Mesangial cell (primary cell): ENCODE data around the gene TMEM176B. TPM values are rescaled to one million over a fixed set of nuclear protein-coding genes. Genes with fewer than 3 reads are reported as not detected.

Source experiments
- total RNA-seq: library from RNA; depleted of rRNA; stranded (reverse); fragments of >200 nt; gene quantifications from 2 replicates; pipeline ENCODE4 v1.2.3, GENCODE V29; 2015

TMEM176B gene
- total RNA-seq, result not detected in 2 replicates

GRCh38 chr7:150799741-150800580, at the start of gene TMEM176B:
TMEM176B (minus strand) TSS chr7:150800364; CDS start chr7:150796569, 3,795 bp downstream.

GRCh38 chr7:150800581-150801241, 547 bp upstream of the TMEM176B start, which contains the start of gene TMEM176A:
TMEM176A (plus strand) TSS chr7:150800769; CDS start chr7:150801551, 782 bp downstream.

Other genes starting within 250 kb of the TMEM176B start
- not detected in 2 replicates for gene GIMAP4, start 233.0 kb downstream of the TMEM176B start, total RNA-seq
- gene GIMAP6, start 168.0 kb downstream of the TMEM176B start, total RNA-seq, result not detected in 2 replicates
- gene GIMAP2, start 114.7 kb downstream of the TMEM176B start, total RNA-seq, result not detected in 2 replicates
- gene GIMAP1, start 83.8 kb downstream of the TMEM176B start, total RNA-seq, result not detected in 2 replicates
- not detected in 2 replicates for gene GIMAP5, start 62.9 kb downstream of the TMEM176B start, total RNA-seq
- gene TMEM176A, start 405 bp upstream of the TMEM176B start, total RNA-seq, result 1.1 TPM in 1 of 2 replicates, not detected in the other
- not detected in 2 replicates for gene AOC1, start 52.2 kb upstream of the TMEM176B start, total RNA-seq
- 1.4 and 2.3 TPM in 2 replicates for gene KCNH2, start 178.0 kb upstream of the TMEM176B start, total RNA-seq
- gene NOS3, start 190.7 kb upstream of the TMEM176B start, total RNA-seq, result 2.0 and 4.3 TPM in 2 replicates
- under 0.01 and 0.33 TPM in 2 replicates for gene ATG9B, start 224.1 kb upstream of the TMEM176B start, total RNA-seq
- gene ABCB8, start 228.1 kb upstream of the TMEM176B start, total RNA-seq, result 35.2 and 52.0 TPM in 2 replicates
- gene ASIC3, start 248.2 kb upstream of the TMEM176B start, total RNA-seq, result 0.38 TPM in 1 of 2 replicates, not detected in the other